GM18519 (cell line): ENCODE results near the gene SIN3B.

Experiments
- ATAC-seq: cut with Tn5 transposase; IDR thresholded peaks from one replicate; pipeline ENCODE4 v1.9.1; 2021; ENCODE audit warnings: mild to moderate bottlenecking, moderate library complexity; ENCODE audit not compliant: unreplicated experiment, low FRiP score

Gene SIN3B

GRCh38 chr19:16887353-16888265 lies 58.4 kb downstream of the SIN3B start:
- ATAC-seq = no peak

- no peak for ATAC-seq
Observed at GRCh38 chr19:16888629-16889365, 59.6 kb downstream of the SIN3B start, which contains the start of gene F2RL3. Gene F2RL3, plus strand, starts transcription at chr19:16888999. Its CDS starts 191 bp downstream, at chr19:16889190.

- no peak for ATAC-seq
Observed at GRCh38 chr19:16889366-16889882, 60.2 kb downstream of the SIN3B start.

DNA sequence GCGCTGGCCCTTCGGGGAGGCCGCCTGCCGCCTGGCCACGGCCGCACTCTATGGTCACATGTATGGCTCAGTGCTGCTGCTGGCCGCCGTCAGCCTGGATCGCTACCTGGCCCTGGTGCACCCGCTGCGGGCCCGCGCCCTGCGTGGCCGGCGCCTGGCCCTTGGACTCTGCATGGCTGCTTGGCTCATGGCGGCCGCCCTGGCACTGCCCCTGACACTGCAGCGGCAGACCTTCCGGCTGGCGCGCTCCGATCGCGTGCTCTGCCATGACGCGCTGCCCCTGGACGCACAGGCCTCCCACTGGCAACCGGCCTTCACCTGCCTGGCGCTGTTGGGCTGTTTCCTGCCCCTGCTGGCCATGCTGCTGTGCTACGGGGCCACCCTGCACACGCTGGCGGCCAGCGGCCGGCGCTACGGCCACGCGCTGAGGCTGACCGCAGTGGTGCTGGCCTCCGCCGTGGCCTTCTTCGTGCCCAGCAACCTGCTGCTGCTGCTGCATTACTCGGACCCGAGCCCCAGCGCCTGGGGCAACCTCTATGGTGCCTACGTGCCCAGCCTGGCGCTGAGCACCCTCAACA lies 60.8 kb downstream of the SIN3B start:
- ATAC-seq = no peak

DNA sequence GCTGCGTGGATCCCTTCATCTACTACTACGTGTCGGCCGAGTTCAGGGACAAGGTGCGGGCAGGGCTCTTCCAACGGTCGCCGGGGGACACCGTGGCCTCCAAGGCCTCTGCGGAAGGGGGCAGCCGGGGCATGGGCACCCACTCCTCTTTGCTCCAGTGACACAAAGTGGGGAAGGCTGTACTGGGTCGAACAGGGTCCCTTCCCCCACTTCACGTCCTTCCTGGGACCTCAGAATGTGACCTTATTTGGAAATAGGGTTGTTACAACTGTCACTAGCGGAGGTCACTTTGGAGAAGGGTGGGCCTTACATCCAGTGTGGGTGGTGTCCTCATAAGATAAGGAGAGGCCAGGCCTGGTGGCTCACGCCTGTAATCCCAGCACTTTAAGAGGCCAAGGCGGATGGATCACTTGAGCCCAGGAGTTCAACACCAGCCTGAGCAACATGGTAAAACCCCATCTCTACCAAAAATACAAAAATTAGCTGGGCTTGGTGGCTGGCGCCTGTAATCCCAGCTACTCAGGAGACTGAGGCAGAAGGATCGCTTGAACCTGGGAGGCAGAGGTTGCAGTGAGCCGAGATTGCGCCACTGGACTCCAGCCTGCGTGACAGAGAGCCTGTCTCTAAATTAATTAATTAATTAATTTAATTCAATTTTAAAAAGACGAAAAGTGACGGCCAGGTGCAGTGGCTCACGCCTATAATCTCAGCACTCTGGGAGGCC lies 61.4 kb downstream of the SIN3B start:
- ATAC-seq = no peak

- ATAC-seq = no peak
Observed at GRCh38 chr19:16891696-16892382, 62.6 kb downstream of the SIN3B start.

- no peak for ATAC-seq
Observed at GRCh38 chr19:16892436-16892835, 63.2 kb downstream of the SIN3B start.

GRCh38 chr19:16892868-16893685 lies 63.9 kb downstream of the SIN3B start:
- ATAC-seq = no peak

DNA sequence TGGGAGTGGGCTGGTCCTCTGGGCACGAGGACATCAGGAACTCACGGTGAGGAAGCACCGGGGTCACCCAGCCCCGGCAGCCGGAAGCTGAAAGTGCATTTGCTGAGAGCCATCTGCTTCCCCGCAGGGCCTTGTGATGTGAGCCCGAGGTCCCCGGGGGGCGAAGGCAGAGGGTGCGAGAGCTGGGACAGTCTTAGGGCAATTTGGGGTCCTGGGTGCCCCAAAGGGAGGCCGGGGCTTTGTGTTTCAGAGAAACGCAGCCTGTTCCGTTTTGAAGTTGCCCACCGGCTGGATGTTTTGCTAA lies 64.4 kb downstream of the SIN3B start:
- no peak for ATAC-seq

GRCh38 chr19:16894080-16894479 lies 64.9 kb downstream of the SIN3B start:
- ATAC-seq = no peak

GRCh38 chr19:16895467-16896145 lies 66.4 kb downstream of the SIN3B start:
- no peak for ATAC-seq

- ATAC-seq = no peak
Observed at GRCh38 chr19:16896146-16897028, 67.2 kb downstream of the SIN3B start.

GRCh38 chr19:16897029-16897855 lies 68.0 kb downstream of the SIN3B start:
- no peak for ATAC-seq

GRCh38 chr19:16897856-16898161 lies 68.6 kb downstream of the SIN3B start:
- ATAC-seq = no peak

DNA sequence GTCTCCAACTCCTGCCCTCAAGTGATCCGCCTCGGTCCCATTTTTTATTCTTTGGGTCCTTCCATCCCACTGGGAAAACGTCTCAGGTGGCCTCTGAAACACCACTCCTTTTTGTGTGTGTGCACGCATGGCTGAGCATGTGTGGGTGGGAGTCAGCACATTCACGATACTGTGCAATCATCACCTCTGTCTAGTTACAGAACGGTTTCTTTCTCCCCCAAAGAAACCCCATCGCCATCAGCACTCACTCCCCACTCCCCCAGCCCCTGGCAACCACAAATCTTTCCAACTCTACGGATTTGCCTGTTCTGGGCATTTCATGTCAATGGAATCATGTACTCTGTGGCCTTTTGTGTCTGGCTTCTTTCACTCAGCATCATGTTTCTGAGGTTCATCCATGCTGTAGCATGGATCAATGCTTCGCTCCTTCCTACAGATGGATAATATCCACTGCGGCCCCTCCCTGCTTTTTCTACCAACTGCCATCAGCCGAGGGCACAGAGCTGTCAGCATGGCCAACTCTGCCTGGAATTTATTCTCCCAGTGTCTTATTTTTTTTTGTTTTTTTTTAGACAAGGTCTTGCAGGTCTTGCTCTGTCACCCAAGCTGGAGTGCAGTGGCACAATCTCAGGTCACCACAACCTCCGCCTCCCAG lies 69.3 kb downstream of the SIN3B start:
- ATAC-seq = no peak

DNA sequence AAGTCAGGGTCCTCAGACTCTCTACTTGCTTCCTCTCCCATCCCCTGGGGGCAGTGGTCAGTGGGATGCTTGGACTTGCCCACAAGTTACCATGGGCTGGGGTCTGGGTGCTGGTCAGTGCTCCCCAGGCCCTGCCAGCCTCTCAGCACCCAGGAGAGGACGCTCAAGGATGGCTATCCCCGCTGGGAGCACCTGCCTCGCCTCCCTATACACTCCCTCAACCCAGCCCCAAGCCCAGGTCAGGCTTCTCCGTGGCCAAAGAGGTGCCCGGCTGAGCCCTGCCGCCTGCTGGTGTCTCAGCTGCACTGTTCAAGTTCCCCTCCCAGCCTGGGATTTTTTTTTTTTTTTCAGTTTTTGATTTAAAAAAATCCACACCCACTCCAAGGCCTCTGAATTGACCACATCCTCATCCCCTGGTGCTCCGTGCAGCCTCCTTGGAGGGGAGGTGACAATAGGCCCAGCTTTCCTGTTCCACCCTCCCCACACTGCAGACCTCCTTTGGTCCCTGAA lies 70.4 kb downstream of the SIN3B start:
- no peak for ATAC-seq
